K562 (cell line): ENCODE data around the gene GIMAP8. TPM values are rescaled to one million over a fixed set of nuclear protein-coding genes. Genes with fewer than 3 reads are reported as not detected.

Experiments
- ELK3 ChIP-seq: fragments of 450-650 bp; formaldehyde crosslinking; IDR thresholded peaks from 2 replicates; pipeline ENCODE4 v1.4.0; 2020; ENCODE audit warnings: mild to moderate bottlenecking
- FOXK2 ChIP-seq, 2 experiments: fragments of 450-650 bp; IDR thresholded peaks in 1 of 2; conservative IDR thresholded peaks in 1 of 2; 2 replicates each; pipeline ENCODE4 v1.6.1; 2016; ENCODE audit warnings: low read depth in 2 of 2, mild to moderate bottlenecking in 1 of 2
- HMG20A ChIP-seq: fragments of 450-650 bp; formaldehyde crosslinking; conservative IDR thresholded peaks from 2 replicates; pipeline ENCODE4 v1.4.0; 2020; ENCODE audit warnings: mild to moderate bottlenecking, mixed read lengths
- LARP7 ChIP-seq: fragments of 450-650 bp; IDR thresholded peaks from 2 replicates; pipeline ENCODE4 v1.6.1; 2016
- MCM3 ChIP-seq: fragments of 450-650 bp; IDR thresholded peaks from 2 replicates; pipeline ENCODE4 v1.6.1; 2016
- MCM5 ChIP-seq: fragments of 450-650 bp; IDR thresholded peaks from 2 replicates; pipeline ENCODE4 v1.6.1; 2016; ENCODE audit warnings: low read depth
- MTF1 ChIP-seq: fragments of 250-450 bp; sonication (Bioruptor Pico); IDR thresholded peaks from 2 replicates; pipeline ENCODE4 v1.9.0; 2021; ENCODE audit warnings: moderate library complexity, mild to moderate bottlenecking, inconsistent platforms, borderline replicate concordance
- NR1H2 ChIP-seq: sonication (generic); formaldehyde crosslinking; IDR thresholded peaks from 2 replicates; pipeline ENCODE4 v1.4.0; 2020; ENCODE audit warnings: mild to moderate bottlenecking, missing genetic modification reagents
- PHTF2 ChIP-seq: fragments of 250-450 bp; sonication (Bioruptor Pico); IDR thresholded peaks from 2 replicates; pipeline ENCODE4 v1.5.0; 2021; ENCODE audit warnings: mild to moderate bottlenecking
- PML ChIP-seq: IDR thresholded peaks from 2 replicates; pipeline ENCODE4 v1.6.1; 2012; ENCODE audit warnings: low read length, inconsistent platforms
- SREBF1 ChIP-seq: fragments of 150-350 bp; IDR thresholded peaks from 2 replicates; pipeline ENCODE4 v1.6.1; 2014; ENCODE audit warnings: antibody characterized with exemption, low read depth, low read length, borderline replicate concordance
- SRSF9 ChIP-seq: fragments of 200-400 bp; formaldehyde crosslinking; IDR thresholded peaks from 2 replicates; pipeline ENCODE4 v1.6.1; 2017; ENCODE audit warnings: low read depth, low read length, borderline replicate concordance
- THRAP3 ChIP-seq: fragments of 450-650 bp; IDR thresholded peaks from 2 replicates; pipeline ENCODE4 v1.6.1; 2016; ENCODE audit warnings: mild to moderate bottlenecking, inconsistent platforms, borderline replicate concordance
- U2AF1 ChIP-seq: fragments of 200-400 bp; formaldehyde crosslinking; optimal IDR thresholded peaks from 2 replicates; pipeline ENCODE3; 2017; ENCODE audit warnings: mild to moderate bottlenecking, low read depth, low read length, moderate library complexity
- ZBTB5 ChIP-seq: fragments of 450-650 bp; IDR thresholded peaks from 2 replicates; pipeline ENCODE4 v1.6.1; 2017; ENCODE audit warnings: antibody characterized with exemption
- ZNF253 ChIP-seq: fragments of 250-450 bp; sonication (Bioruptor Pico); conservative IDR thresholded peaks from 2 replicates; pipeline ENCODE4 v1.6.1; 2021; ENCODE audit warnings: mild to moderate bottlenecking
- polyA plus RNA-seq, 8 experiments: library from polyadenylated mRNA; depleted of rRNA in 4 of 8; stranded (reverse) in 5 of 8; unstranded in 3 of 8; fragments of >200 nt; fragmentation: Nextera tagmentation in 2 of 8; fragmentation: Illumina TruSeq in 1 of 8; extraction: Ambion mirVana in 2 of 8; extraction: Trizol in 1 of 8; gene quantifications; 2 replicates each; pipeline versions ENCODE4 v1.2.1 to v1.2.3, GENCODE V29; 2011 to 2014; ENCODE audit warnings: inconsistent platforms in 1 of 8, missing spikeins in 1 of 8
- total RNA-seq, 7 experiments: library from RNA; depleted of rRNA in 6 of 7; stranded (reverse); fragments of >200 nt in 6 of 7; fragmentation: Illumina TruSeq in 2 of 7; extraction: Trizol in 2 of 7; gene quantifications; 2 replicates each; pipeline versions ENCODE4 v1.2.1 to v1.2.3, GENCODE V29; 2011 to 2021; ENCODE audit warnings: low replicate concordance in 1 of 7
- TF ChIP-seq, protein P1 (sequence below), 2 experiments: fragments of 450-650 bp; IDR thresholded peaks; 2 replicates each; pipeline ENCODE4 v1.6.1; 2016; ENCODE audit warnings: mild to moderate bottlenecking in 2 of 2, borderline replicate concordance in 1 of 2, low read depth in 1 of 2, moderate library complexity in 1 of 2

Gene GIMAP8
- total and polyA plus RNA-seq, 9 of the 15 experiments (the other 6 are each of a cell fraction or from before 2014, with no cell fraction given): not detected

DNA sequence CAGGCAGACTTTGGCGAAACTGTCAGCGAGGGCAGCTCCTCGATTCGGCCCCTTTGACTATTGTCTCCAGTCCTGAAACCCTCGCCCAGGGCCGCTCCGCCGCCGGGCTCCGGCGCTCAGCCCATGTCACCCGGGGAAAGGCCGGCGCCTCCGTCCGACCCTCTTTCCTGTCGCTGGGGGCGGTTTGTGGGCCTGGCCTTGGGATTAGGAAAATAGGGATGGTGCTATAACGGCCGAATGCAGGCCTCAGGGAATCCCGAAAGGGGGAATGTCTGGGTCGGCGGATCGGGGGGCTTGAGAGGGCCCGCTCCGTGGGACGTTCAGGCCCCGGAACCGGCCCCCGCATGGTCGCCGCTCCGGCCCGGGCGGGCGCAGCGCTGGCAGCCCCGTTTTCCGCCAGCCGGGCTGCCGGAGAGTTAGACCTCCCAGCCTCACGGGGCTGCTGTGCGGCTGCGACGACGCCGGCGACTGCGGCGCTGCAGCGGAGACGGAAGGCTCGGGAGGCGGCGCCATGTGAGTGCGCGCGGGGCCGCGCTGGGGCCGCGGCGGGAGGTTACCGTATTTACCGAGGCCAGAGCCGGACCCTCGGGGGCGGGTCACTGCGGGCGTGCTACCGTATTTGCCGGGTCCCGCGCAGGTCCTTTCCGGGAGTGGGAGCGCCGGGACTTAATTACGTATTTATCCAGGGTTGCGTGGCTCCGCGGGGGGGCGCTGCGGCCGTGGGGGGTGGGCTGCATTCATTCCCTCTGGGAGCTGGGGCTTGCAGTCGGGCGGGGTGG lies 45.4 kb upstream of the GIMAP8 start (continued):
- TF ChIP-seq ZBTB5: no peak
- no peak; a peak in 1 of 4 replicates for TF ChIP-seq FOXK2 (conservative IDR thresholded peaks at IDR 0.05 in 1 of 2, IDR thresholded peaks at IDR 0.05 in 1 of 2; ENCODE audit: low read depth in 2 of 2)
- TF ChIP-seq MCM5: no peak
- peak; percentile 99 for TF ChIP-seq NR1H2
- TF ChIP-seq THRAP3: no peak
- TF ChIP-seq LARP7: no peak
- TF ChIP-seq HMG20A (CRISPR knock-in tag): no peak
- no peak for TF ChIP-seq MCM3
- TF ChIP-seq SREBF1: peak; percentile 77
- TF ChIP-seq SRSF9: no peak
- TF ChIP-seq ZNF253 (CRISPR knock-in tag): no peak
- TF ChIP-seq, protein P1, sequence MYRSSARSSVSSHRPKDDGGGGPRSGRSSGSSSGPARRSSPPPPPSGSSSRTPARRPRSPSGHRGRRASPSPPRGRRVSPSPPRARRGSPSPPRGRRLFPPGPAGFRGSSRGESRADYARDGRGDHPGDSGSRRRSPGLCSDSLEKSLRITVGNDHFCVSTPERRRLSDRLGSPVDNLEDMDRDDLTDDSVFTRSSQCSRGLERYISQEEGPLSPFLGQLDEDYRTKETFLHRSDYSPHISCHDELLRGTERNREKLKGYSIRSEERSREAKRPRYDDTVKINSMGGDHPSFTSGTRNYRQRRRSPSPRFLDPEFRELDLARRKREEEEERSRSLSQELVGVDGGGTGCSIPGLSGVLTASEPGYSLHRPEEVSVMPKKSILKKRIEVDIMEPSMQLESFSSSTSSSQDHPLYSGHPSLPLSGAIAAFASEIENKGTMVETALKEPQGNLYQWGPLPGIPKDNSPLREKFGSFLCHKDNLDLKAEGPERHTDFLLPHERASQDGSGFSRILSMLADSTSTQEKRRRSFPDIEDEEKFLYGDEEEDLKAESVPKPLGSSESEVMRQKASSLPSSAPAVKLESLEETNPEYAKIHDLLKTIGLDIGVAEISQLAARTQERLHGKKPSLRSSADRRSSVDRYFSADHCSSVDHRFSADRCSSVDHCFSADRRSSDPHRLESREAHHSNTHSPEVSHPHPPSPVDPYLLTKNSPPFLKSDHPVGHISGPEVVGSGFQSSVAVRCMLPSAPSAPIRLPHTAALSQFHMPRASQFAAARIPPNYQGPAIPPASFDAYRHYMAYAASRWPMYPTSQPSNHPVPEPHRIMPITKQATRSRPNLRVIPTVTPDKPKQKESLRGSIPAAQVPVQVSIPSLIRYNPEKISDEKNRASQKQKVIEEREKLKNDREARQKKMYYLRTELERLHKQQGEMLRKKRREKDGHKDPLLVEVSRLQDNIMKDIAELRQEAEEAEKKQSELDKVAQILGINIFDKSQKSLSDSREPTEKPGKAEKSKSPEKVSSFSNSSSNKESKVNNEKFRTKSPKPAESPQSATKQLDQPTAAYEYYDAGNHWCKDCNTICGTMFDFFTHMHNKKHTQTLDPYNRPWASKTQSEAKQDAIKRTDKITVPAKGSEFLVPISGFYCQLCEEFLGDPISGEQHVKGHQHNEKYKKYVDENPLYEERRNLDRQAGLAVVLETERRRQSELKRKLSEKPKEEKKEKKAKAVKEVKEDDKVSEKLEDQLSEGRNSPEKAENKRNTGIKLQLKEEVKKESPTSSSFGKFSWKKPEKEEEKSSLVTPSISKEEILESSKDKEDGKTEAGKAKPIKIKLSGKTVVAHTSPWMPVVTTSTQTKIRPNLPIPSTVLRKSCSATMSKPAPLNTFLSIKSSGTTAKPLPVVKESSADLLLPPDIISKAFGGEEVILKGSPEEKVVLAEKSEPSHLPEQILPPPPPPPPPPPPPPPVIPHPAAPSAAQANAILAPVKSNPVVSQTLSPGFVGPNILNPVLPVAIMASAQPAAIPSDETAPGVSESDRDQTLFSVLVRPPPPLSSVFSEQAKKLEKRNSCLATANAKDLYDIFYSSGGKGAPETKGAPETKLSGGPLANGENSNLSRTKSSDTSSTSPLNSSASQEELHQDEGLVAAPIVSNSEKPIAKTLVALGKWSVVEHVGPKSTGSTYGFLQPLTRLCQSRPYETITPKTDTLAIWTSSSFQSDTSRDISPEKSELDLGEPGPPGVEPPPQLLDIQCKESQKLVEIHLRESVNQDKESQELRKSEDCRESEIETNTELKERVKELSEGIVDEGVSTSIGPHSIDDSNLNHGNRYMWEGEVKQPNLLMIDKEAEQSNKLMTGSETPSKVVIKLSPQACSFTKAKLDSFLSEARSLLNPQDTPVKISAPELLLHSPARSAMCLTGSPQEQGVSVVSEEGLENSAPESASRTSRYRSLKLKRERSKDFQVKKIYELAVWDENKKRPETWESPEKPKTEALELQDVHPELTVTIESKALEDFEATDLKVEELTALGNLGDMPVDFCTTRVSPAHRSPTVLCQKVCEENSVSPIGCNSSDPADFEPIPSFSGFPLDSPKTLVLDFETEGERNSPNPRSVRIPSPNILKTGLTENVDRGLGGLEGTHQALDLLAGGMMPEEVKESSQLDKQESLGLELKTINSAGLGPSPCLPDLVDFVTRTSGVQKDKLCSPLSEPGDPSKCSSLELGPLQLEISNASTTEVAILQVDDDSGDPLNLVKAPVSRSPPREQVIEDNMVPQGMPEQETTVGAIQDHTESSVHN (IDR thresholded peaks at IDR 0.05; ENCODE audit: borderline replicate concordance in 1 of 2, low read depth in 1 of 2): no peak
- no peak for TF ChIP-seq ELK3 (CRISPR knock-in tag)
- TF ChIP-seq PHTF2 (CRISPR knock-in tag): no peak
- no peak for TF ChIP-seq MTF1 (CRISPR knock-in tag)
- TF ChIP-seq U2AF1: peak; percentile 95
- TF ChIP-seq PML: peak; percentile 71; the same call in 1 of the 2 replicates
